ENCODE measurements around the gene SPATA13.
A peak's percentile ranks its signal among the peaks of the same experiment; 100 is the strongest.
"Not testable (repeated sequence)": the region's sequence is repeated elsewhere in the genome, so short reads cannot be mapped to it uniquely, and the experiment has no call there.

Gene SPATA13

DNA sequence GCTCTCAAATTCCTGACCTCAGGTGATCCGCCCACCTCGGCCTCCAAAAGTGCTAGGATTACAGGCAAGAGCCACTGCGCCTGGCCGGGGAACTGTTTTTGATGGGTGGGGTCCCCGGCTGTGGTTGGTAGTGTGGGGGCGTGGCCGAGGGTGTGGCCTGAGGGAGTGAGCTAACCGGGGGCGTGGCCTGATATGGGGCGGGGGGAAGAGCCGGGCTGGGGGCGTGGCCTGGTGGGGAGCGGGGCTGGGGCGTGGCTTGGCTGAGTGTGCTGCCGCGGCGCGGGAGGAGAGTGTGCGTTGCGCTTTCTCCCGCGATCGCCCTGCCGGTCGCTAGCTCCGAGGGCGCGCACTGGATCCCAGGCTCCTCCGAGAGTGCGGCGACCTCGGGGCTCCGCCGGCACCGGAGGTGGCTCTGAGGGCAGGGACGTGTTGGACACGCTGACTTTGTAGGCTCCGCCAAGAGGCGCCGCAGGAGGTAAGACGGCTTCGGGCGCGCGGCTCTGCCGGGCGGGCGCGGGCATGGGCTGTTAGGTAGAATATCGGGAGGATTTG is at the start of gene SPATA13:
Gene SPATA13 (plus strand): TSS at position 263 of the 552 bp plus-strand sequence. CDS start 62,210 bp downstream, outside the sequence.
- peak; percentile 87 for DNase-seq

DNA sequence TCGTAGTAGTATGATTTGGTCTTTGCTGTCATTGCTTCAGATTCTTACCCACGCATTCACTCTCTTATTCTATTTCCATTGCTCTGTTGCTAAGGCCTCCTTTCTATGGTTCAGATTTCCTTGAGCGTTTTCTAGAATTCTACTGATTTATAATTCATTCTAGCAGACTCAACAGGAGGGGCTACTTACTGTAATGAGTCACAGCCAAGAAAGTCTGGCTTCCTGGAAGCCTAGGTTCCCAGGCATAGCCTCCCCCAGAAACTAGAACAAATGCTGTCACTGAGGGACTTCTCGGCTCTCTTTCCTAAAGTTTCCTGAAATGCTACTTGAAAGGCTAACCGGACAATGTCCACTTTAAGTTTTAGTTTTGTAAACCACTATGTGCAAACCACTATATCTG is 47.7 kb upstream of the SPATA13 start:
- DNase-seq: no peak

DNA sequence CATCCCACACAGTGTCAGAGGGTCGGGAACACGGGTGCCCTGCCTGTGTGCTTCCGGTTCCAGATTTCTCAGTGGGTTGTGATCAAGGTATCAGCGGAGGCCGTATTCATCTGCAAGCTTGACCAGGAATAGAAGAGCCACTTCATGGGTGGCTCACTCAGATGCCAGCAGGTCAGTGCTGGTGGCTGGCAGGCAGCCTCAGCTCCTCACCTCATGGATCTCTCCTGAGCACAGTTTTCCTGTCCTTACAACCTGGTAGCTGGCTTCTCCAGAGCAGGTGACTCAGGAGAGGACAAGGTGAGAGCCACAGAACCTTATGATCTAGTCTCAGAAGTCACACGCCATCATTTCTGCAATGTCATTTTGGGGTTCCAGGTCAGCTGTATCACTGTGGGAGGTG is 44.8 kb upstream of the SPATA13 start:
- no peak for DNase-seq

DNA sequence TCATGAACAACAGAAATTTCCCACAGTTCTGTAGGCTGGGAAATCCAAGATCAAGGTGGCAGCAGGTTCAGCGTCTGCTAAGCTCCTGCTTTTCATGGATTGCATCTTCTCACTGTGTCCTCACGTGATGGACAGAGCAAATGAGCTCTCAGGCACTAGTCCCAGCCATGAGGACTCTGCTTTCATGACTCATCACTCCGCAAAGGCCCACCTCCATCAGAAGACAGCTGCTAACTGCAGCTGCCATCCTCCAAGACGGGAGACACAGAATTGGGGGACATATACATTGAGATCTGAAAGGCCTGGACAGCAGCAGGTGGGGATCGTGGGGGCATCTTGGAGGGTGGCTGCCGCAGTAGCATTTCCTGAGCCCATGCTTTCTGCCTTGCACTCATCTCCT is 44.4 kb upstream of the SPATA13 start:
- no peak for DNase-seq

DNA sequence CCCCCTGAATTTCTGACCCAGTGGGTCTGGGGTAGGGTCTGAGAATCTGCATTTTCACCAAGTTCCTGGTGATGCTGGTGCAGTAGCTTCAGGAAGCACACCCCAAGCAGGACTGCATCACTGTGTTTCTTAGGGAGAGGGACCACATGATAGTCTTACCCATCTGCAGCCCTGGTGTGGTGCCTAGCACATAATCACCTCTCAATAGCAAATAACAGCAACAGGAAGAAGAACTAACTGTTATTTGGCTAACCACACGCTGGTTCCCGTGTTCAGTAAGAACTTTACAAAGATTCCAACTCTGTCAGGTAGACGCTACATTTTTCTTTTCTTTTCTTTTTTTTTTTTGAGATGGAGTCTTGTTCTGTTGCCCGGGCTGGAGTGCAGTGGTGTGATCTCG is 41.9 kb upstream of the SPATA13 start:
- DNase-seq: no peak

DNA sequence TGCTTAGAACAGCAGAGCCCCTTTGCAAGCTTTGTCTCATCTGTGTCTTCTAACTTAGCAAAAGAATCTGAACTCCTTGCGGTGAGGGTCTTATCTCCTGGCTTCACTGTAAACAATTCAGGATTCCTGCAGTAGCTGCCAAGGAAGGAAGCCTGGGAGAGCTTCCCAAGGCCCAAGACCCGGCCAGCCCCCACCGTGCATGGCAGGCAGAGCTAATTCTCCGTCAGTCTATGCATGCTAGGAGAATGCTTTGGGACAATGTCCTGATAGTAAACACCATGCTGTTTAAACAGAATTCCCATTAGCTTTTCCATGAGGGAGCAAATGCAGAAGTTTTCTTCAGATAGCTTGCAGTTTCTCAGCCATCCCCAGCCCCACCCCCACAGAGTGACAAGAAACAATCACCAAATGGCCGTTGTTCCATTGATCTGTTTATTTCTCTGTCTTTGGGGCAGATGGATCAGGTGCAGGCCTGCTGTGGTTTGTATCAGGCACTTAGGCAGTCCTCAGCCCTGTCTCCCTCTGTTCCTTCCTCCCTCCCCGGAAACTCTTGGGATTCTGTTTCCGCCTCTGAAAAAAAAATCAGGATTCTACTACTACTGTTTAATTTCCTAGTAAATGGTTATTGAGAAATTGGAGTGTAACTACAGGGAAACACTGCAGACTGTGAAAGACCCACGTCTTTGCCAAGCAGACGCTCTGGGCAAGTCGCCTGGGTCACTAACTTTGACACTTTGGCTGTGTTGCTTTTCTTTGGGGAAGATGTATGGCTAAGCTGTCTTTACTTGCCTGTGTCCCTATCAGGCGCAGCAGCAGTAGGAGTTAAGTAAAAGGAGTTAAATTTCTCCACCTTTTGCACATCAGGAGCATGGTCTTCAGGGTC is 40.7 kb upstream of the SPATA13 start:
- no peak for DNase-seq

DNA sequence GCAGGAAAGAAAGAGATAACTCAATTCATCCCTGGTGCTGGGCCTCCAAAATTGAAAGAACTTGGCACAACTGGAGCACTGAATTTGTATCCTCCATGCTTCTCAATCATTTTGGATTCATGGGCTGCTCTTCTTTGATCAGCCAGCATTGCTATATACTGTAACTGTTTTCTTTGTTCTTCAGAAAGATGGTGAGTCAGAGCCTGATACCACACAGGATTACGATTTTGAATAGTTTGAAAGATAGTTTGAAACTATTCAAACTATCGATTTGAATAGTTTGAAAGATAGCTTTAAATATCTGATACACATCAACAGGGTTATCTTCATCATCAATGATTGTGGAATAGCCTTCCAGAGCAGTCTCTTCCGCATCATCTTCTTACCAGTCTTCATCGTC is 38.5 kb upstream of the SPATA13 start:
- DNase-seq: not testable (repeated sequence)

DNA sequence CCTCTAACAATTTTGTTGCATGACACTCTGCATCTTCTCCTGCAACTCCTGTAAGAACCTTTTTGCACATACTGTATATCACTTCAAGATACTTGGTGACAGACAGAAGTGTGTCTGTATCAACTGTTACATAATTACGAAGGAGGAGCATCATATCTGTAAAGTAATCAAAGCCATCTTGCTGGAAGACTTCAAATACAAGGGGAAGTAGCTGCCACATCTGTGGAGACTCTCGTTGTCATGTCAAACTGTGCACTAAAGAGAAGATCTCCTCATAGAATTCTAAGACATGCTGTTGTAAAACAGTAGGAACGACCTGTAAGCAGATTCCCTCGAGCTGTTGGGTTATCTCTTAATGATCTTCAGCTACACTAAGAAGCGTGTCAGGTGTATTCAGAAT is 38.0 kb upstream of the SPATA13 start:
- DNase-seq: no peak

DNA sequence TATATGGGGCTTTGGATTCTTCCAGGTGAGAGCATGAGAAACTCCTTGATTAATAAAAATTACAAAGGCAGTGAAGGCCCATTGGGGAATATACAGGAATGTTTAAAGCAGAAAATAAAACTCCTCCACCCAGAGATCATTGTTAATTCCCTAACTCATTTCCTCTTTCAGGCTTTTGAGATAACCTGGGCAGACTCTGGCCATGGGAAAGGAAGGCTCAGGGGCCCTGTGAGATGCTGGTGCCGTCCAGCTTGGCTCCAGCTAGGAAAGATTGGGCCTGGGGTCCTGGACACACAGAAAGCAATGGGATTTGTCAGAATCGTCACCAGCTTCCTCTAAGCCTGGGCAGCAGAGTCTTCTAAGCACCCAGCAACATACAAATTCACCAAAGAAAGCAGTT is 36.8 kb upstream of the SPATA13 start:
- no peak for DNase-seq

DNA sequence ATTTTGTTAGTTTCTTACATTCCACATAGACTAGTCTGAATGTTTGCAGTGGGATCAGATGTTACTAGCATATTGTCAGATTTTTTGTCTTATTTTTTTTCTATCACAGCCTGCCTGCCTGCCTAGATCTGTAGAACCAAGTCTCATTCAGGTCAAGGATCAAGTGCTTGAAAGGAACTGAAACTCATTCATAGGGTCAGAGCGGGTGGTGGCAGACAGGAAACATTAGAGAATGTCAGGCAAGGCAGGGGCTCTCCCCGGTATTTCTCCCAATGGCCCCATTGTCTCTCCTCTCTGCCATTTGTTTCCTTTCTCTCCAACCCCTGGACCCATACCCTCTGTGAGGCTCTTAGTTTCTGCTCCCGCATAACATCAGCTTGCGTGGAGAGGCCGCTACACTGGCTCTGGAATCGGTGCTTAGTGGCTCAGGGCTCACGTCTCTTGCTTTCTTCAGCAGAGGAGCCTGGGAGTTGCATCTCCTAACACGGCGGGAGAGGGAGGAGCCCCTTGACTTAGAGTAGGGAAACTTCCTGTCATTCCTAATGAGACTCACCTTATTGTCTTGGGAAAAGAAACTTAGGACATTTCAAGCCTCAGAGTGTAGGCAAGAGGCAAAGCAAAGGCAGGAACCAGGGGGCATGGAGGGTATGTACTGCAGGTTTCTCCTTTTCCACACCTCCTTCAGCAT is 35.6 kb upstream of the SPATA13 start:
- no peak for DNase-seq

DNA sequence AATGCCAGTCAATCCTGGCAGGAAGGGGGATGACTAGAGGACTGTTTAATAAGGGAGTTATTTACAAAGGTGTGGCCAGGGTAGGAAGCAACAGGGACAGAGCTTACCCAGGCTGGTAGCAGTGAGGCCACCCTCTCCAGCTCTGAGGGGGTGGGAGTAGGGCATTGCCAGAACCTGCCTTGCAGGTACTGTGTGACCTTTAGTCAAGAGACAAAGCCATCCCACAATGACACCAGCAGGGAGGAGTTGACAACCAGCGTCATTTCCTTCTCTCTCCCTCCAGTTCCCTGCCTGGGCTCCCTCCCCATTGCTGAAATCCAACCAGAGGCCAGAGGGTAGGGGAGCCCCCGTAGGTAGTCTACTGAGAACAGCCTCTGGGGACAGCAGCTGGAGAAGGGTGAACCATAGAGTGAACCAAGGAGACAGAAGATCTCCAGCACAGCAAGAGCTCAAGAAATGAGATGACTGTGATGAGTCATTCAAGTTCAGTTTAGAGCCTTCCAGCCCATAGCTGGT is 33.3 kb upstream of the SPATA13 start:
- no peak for DNase-seq

DNA sequence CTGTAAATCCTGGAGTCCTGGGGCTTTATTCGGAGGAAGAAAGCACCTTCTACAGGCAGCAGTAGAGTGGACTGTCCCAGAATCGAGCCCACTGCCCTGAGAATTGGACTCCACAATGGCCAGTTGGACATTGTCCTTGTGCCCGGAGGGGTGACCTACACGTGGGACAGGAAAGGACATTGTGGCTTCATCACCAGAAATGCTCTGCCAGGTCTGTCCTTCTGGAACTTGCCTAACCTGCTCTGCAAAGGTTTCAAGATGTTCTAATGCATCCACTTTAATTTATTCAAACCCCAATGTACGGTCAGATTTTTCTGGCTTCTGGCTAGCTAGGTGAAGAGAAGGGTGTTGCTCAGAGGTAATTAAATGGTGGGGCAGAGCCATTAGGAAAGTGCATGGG is 32.4 kb upstream of the SPATA13 start:
- DNase-seq: no peak

DNA sequence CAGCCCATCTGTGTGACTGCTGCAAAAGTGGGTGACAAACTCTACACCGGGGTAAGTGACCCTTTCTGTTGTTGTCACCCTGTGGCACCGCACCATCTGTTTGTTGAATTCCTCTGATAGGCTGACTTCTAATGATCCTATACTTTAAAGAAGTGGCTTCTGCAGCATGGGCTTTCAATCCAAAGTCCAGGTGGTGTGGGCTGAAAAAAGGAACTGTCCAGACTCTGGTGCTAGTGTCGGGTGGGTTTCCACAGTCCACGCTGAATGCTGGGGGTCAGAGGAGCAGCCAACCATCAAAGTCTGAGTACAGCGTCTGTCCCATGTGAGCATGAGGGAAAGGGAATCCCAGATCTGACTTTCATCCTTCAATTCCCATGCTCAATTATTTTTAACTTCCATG is 31.6 kb upstream of the SPATA13 start:
- DNase-seq: no peak

DNA sequence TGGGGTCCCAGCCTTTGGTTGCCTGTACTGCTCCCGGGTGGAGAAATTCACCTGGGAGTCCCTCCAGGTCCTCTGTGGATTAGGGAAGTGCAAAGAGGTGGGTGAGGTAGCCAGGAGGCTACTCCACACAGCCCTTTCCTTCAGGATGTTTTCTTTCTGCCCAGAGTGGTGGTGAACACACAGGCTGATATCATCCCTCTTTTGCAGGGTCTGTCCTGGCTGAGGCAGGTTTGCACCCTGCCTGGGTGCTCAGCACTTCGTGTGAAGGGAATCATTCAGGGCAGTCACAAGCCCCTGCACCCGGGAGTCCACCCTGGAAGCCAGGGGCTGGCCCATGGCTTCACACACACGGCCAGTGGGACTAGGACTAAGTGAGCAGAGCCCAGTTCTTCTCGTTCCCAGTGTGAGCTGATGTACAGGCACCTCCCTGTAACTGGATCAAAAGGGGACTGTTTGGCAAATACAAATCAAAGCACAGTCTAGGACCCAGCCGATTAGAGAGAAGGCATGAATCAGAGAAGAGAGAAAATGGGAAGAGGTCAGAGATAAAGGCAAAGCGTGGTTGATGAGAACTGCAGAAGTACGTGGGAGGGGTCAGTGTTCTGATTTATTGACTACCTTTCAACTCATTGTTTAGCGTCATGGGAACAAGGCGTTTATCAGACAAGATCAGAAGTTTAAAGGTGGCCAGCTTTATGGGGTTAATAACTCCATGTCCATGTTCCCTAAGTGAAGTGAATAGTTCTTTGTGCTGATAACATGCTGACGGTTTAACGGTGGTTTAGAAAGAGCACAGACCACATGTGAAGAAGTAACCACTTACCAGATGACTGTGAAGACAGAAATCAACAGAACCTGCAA is 30.4 kb upstream of the SPATA13 start:
- no peak for DNase-seq

DNA sequence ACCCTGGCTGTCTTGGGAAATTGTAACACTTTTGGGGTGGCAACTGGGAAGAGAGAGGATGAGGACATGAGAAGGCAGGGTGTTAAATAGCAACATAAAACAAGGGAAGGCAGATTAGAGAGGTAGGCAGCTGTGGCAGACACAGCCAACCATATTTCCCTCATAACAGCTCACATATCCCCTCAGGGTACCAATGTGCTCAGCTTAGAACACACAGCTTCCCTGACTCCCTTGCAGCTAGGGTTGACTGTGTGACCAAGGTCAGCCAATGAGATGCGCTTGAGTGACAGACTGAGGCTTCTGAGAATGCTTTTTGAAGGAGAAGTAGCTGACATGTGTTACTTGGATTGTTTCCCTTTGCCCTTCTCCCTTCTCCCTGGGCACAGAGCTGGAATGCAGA is 28.8 kb upstream of the SPATA13 start:
- no peak for DNase-seq

DNA sequence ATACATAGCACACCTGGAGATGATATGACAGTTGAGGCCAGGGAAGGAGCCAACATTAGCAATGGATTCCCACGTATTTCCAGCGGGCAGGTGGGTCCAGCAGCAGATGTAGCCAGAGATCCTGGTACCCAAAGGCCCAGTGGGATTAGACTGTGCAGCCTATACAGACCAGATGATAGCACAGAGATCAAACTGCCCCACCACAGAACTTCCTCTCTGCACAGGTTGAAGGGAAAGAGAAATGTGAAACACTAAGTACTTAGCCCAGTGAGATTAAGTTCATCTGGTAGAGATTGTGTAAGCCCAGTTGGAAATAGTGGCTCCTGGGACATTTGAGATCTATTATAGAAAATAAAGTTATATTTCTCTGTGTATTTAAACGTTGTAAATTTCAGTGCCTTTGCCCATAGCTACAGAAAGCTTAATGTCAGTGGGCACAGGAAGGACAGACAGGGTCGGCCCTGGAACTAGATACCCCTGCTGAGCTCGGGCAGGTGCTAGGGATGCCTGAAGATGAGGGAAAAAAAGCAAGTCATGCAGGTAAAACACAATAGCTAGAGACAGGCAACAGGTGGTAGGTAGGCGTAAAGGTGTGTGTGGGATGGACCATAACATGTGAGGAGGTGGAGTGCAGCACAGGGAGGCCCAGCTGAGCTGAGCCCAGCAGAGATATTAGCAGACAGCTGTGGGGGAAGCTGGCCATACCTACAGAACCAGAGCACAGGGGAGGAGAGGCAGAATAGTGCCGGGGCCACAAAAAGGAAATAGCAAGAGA is 27.3 kb upstream of the SPATA13 start:
- no peak for DNase-seq

DNA sequence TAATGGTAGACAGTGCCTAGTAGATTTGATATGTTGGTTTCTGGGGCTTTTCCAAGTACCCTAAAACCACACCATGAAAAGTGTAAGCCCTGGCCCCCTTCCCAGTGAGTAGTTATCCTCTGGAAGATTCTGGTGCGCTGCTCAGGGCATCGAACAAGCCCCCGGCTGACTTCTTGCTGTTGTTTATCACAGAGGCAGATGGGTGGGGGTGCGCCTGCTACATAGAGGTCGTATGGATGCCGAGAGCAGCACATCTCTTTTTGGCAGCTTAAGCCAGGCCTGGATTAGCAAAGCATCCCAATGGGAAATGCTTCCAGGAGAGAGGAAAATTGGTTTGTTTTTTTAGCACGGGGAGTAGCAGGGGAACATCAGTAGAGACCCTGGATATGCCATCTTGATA is 26.3 kb upstream of the SPATA13 start:
- no peak for DNase-seq

DNA sequence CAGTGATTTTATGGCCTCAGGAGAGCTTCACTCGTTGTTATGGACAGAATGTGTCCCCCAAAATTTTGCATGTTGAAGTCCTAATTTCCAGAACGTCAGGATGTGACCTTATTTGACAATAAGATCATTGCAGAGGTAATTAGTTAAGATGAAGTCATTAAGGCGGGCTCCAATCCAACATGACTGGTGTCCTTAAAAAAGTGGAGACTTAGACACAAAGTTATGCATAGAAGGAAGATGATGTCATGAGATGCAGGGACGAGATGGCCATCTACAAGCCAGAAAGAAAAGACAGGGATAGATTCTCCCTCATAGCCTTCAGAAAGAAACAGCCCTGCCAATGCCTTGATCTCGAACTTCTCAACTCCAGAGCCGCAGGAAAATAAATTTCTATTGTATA is 25.8 kb upstream of the SPATA13 start:
- DNase-seq: no peak

DNA sequence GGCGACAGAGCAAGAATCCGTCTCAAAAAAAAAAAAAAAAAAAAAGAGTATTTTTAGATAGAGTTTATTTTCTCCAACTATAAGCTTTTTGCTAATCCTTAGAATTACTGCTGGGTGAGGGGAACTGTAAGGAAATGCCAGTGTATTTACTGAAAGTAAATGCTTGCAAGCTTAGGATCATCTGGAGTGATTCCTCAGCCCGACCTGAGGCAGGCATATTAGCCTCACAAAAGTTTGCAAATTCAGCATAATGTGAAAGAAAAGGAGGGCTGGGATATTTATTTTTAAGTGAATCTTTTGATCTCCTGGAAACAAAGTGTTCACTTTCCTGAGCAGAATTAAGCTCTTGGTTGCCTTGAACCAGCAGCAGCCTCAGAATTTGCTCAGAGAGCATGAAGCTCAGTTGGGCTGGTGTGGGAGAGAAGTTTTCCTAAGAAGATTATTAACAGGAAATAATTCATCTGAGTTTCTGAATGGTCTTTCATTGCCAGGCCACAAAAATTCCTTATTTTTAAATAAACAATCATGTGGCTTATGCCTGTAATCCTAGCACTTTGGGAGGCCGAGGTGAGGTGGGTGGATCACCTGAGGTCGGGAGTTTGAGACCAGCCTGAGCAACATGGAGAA is 24.7 kb upstream of the SPATA13 start:
- no peak for DNase-seq

DNA sequence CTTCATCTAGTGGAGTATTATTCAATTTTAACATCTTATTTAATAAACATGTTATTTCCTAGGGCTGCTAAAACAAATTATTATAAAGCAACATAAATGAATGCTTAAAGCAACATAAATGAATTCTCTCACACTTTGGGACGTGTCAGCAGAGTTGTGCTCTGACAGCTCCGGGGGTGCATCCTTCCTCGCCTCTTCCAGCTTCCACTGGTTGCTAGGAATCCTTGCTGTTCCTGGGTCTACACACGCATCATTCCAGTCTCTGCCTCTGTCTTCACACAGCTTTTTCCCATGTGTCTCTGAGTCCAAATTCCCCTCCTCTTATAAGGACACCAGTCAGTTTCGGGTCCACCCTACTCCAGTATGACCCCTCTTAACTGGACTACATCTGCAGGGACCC is 21.6 kb upstream of the SPATA13 start:
- no peak for DNase-seq

DNA sequence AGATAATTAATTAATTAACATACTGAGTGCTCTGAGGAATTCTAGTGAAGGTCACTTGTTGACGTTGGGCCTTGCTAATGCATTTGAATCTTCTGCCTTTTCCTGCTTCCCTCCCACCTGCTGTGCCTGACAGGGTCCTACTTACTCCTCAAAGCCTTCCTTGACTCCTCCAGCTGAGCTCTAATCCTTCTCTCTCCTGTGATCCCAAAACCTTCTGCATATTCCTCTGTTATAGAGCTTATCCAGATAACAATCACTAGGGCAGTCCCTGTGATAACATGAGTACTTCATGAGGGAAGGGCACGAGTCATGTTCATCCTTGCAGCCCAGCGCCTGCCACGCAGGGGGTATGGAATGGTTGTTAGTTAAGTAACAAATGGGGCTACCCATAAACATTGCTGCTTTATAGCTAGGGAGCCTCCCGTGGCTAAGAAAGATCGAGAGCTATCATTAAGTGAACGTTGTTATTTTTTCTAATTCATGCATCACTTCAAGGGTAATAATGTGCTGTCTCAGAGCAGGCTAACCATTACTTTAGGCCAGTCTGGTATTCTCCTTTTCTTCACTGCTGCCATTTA is 19.1 kb upstream of the SPATA13 start:
- no peak for DNase-seq

Measured in COR-L47 (cell line).